ENCODE results near the gene CD24.

CD24 gene

DNA sequence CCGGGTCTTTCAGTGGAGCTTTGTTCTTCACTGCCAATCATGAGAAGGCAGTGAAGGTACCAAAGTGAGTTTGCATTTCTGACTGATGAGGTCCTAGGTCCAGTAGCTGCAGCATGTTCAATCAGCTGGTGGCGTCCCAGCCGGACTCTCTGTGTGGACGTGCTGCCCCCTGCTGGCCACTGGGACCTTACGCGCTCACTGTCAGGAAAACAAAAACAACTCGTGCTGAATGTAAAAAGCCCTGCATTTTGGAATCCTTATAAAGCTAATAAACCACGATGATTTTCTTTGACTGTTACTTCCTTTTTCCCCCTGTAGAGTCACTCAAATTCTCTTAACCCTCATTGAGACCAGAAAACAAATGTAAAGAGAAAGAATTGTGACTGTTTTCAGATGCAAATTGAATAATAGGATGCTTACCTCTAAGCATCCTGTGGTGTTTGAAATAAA is 4.9 kb upstream of the CD24 start:
- peak; percentile 75 for DNase-seq (ENCODE audit: extremely low read depth, insufficient read length)
- Histone ChIP-seq H3K36me3 (ENCODE audit: control insufficient read depth, insufficient read depth, low read length) (no peaks in the 10 kb centered on the region), H3K4me3 (replicated peaks; ENCODE audit: low read depth, low read length) (no peak overlapping the region), H3K27me3 (replicated peaks; ENCODE audit: control insufficient read depth, insufficient read depth, low read length) (no peaks in the 10 kb centered on the region)
- TF ChIP-seq, protein P1, sequence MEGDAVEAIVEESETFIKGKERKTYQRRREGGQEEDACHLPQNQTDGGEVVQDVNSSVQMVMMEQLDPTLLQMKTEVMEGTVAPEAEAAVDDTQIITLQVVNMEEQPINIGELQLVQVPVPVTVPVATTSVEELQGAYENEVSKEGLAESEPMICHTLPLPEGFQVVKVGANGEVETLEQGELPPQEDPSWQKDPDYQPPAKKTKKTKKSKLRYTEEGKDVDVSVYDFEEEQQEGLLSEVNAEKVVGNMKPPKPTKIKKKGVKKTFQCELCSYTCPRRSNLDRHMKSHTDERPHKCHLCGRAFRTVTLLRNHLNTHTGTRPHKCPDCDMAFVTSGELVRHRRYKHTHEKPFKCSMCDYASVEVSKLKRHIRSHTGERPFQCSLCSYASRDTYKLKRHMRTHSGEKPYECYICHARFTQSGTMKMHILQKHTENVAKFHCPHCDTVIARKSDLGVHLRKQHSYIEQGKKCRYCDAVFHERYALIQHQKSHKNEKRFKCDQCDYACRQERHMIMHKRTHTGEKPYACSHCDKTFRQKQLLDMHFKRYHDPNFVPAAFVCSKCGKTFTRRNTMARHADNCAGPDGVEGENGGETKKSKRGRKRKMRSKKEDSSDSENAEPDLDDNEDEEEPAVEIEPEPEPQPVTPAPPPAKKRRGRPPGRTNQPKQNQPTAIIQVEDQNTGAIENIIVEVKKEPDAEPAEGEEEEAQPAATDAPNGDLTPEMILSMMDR (IDR thresholded peaks at IDR 0.05; ENCODE audit: insufficient read depth, low read length, poor library complexity, severe bottlenecking), result peak; percentile 95

GRCh38 chr6:106977246-106977645 is 2.7 kb upstream of the CD24 start:
- DNase-seq (ENCODE audit: extremely low read depth, insufficient read length), result no peak
- Histone ChIP-seq H3K27me3 (replicated peaks; ENCODE audit: control insufficient read depth, insufficient read depth, low read length) (no peaks in the 10 kb centered on the region; the same call in none of the 2 replicates), H3K4me3 (replicated peaks; ENCODE audit: low read depth, low read length) (no peak overlapping the region), H3K36me3 (ENCODE audit: control insufficient read depth, insufficient read depth, low read length) (no peaks in the 10 kb centered on the region)
- TF ChIP-seq, protein P1 (IDR thresholded peaks at IDR 0.05; ENCODE audit: insufficient read depth, low read length, poor library complexity, severe bottlenecking), result no peak

DNA sequence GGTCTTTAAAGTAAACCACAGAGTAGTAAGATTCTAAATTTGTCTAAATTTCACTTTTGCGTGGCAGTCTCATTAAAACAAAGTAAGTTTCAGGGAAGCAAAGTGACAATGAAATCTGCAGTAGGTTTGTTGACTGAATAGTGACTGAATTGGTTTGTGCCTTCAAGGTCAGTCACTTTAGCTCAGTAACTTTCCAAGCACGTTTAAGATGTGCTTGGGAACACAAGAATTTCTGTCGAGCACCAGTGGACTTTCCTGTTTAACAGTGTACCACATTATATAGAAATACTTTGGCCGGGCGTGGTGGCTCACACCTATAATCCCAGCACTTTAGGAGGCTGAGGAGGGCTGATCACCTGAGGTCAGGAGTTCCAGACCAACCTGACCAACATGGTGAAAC is 1.7 kb upstream of the CD24 start:
- DNase-seq (ENCODE audit: extremely low read depth, insufficient read length), result no peak
- Histone ChIP-seq H3K4me3 (replicated peaks; ENCODE audit: low read depth, low read length) (no peak overlapping the region), H3K27me3 (replicated peaks; ENCODE audit: control insufficient read depth, insufficient read depth, low read length) (no peaks in the 10 kb centered on the region; the same call in none of the 2 replicates), H3K36me3 (ENCODE audit: control insufficient read depth, insufficient read depth, low read length) (no peaks in the 10 kb centered on the region)
- TF ChIP-seq, protein P1 (IDR thresholded peaks at IDR 0.05; ENCODE audit: insufficient read depth, low read length, poor library complexity, severe bottlenecking), result no peak

GRCh38 chr6:106975738-106976064 is 1.2 kb upstream of the CD24 start:
- Histone ChIP-seq H3K4me3 (replicated peaks; ENCODE audit: low read depth, low read length) (peak overlapping the region; percentile 67), H3K36me3 (ENCODE audit: control insufficient read depth, insufficient read depth, low read length) (no peaks in the 10 kb centered on the region), H3K27me3 (replicated peaks; ENCODE audit: control insufficient read depth, insufficient read depth, low read length) (no peaks in the 10 kb centered on the region; the same call in none of the 2 replicates)
- TF ChIP-seq, protein P1 (IDR thresholded peaks at IDR 0.05; ENCODE audit: insufficient read depth, low read length, poor library complexity, severe bottlenecking), result no peak
- DNase-seq (ENCODE audit: extremely low read depth, insufficient read length), result no peak

DNA sequence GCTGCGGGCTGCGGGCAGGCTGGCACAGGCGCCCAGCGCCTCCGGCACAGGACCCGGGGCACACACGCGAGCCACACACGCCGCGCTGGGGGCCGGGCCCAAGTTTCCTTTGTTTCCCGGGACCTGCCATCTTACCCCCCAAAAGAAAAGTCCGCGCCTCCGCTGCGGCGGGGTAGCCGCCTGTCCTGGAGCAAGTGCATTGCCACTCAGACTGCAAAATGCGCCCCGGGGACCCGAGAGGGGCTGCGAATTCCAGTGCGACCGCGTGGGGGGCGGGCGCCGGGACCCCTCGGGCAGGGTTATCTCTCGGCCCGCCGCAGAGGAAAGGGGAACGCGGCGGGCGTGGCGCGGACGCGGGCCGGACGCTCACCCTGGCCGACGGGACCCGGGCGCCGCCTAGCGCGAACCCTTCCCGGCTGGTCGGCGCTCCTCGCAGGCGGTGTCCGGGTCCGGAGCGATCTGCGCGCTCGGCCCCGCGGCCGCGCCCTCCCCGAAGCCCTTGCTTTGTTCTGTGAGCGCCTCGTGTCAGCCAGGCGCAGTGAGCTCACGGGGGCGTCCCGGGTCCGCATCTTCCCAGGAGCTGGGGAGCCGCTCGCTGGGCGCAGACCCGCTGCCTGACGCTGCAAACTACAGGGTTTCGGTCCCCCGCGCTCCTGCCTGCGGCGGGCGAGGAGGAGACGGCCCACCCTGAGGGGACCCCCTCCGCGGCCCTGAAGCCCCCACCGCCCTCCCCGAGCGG is 639 bp upstream of the CD24 start:
- TF ChIP-seq, protein P1 (IDR thresholded peaks at IDR 0.05; ENCODE audit: insufficient read depth, low read length, poor library complexity, severe bottlenecking), result peak; percentile 6
- DNase-seq (ENCODE audit: extremely low read depth, insufficient read length), result peak; percentile 62
- no peaks in the 10 kb centered on the region for H3K36me3 ChIP-seq (ENCODE audit: control insufficient read depth, insufficient read depth, low read length)
- peak overlapping the region; percentile 67 for H3K4me3 ChIP-seq (replicated peaks; ENCODE audit: low read depth, low read length)
- H3K27me3 ChIP-seq (replicated peaks; ENCODE audit: control insufficient read depth, insufficient read depth, low read length), result no peaks in the 10 kb centered on the region; the same call in none of the 2 replicates

Data from GM06990 (cell line).